ENCODE measurements around the gene PANK4.

GRCh38 chr1:2465371-2466269 is 60.8 kb downstream of the PANK4 start:
- TF ChIP-seq, protein P1, sequence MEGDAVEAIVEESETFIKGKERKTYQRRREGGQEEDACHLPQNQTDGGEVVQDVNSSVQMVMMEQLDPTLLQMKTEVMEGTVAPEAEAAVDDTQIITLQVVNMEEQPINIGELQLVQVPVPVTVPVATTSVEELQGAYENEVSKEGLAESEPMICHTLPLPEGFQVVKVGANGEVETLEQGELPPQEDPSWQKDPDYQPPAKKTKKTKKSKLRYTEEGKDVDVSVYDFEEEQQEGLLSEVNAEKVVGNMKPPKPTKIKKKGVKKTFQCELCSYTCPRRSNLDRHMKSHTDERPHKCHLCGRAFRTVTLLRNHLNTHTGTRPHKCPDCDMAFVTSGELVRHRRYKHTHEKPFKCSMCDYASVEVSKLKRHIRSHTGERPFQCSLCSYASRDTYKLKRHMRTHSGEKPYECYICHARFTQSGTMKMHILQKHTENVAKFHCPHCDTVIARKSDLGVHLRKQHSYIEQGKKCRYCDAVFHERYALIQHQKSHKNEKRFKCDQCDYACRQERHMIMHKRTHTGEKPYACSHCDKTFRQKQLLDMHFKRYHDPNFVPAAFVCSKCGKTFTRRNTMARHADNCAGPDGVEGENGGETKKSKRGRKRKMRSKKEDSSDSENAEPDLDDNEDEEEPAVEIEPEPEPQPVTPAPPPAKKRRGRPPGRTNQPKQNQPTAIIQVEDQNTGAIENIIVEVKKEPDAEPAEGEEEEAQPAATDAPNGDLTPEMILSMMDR (IDR thresholded peaks at IDR 0.05; ENCODE audit: low read length), result no peak
- TF ChIP-seq EZH2 (optimal IDR thresholded peaks at IDR 0.05; ENCODE audit: low read depth, low read length), result no peak

Data from MM.1S (cell line).